Upper lobe of right lung (tissue), 1 donor: ENCODE data around the gene HSPA9. TPM values are rescaled to one million over a fixed set of nuclear protein-coding genes. Genes with fewer than 3 reads are reported as not detected.

Source experiments
- ATAC-seq: fragments of 200-7000 bp; cut with Tn5 transposase; one replicate; pipeline ENCODE4 v1.9.1; 2020; ENCODE audit warnings: mild to moderate bottlenecking, moderate library complexity
- DNase-seq: peaks from one replicate; pipeline ENCODE4 v3.0.0-alpha.2; 2020
- H3K27ac ChIP-seq: fragments of 200-600 bp; one replicate; pipeline ENCODE4 v1.8.0; 2022
- H3K27me3 ChIP-seq: fragments of 200-600 bp; one replicate; pipeline ENCODE4 v1.8.0; 2022; ENCODE audit warnings: mild to moderate bottlenecking
- H3K36me3 ChIP-seq: fragments of 200-600 bp; one replicate; pipeline ENCODE4 v1.8.0; 2022
- H3K4me1 ChIP-seq: fragments of 200-600 bp; one replicate; pipeline ENCODE4 v1.8.0; 2022
- H3K4me3 ChIP-seq: fragments of 200-600 bp; one replicate; pipeline ENCODE4 v1.8.0; 2022; ENCODE audit warnings: mild to moderate bottlenecking
- H3K9me3 ChIP-seq: fragments of 200-600 bp; one replicate; pipeline ENCODE4 v1.8.0; 2022
- CTCF ChIP-seq: fragments of 200-600 bp; IDR thresholded peaks from one replicate; pipeline ENCODE4 v1.8.0; 2022; ENCODE audit warnings: antibody characterized with exemption
- intact Hi-C: fragments of 100-400 bp; cut with DNase I; formaldehyde crosslinking; loops from one replicate; pipeline ENCODE4 v1.11.0; 2022
- total RNA-seq: library from RNA; stranded (reverse); fragmentation: NEBNext Ultra II Directional; extraction: Animal tissue kit (Norgen Biotek cat#: 25700); gene quantifications from one replicate; pipeline ENCODE4 v1.2.1, GENCODE V29; 2021
- donor health status: DM: no; HTN: yes; CAD: no; lungs with severe emphysema.

HSPA9 gene
- total RNA-seq, 1 donor from 2014 or later: 164 TPM

GRCh38 chr5:138573223-138573622, 2.0 kb downstream of the HSPA9 start:
- H3K9me3 ChIP-seq: no peaks in the 10 kb centered on the region
- H3K36me3 ChIP-seq: peaks cover 55% of the 10 kb centered on the region
- intact Hi-C loops: no loop called here
- no peak overlapping the region for H3K27ac ChIP-seq
- no peaks in the 10 kb centered on the region for H3K27me3 ChIP-seq
- DNase-seq (no peak), ATAC-seq (no peak)
- H3K4me1 ChIP-seq: peaks cover 14% of the 10 kb centered on the region
- no peak overlapping the region for H3K4me3 ChIP-seq
- no peak for TF ChIP-seq CTCF

- no peak for ATAC-seq
Measured at GRCh38 chr5:138570871-138571270, 4.3 kb downstream of the HSPA9 start.

GRCh38 chr5:138569782-138570181, 5.4 kb downstream of the HSPA9 start:
- Histone ChIP-seq H3K27ac (no peak overlapping the region), H3K4me1 (peaks cover 14% of the 10 kb centered on the region), H3K9me3 (no peaks in the 10 kb centered on the region), H3K36me3 (peaks cover 90% of the 10 kb centered on the region), H3K4me3 (no peak overlapping the region), H3K27me3 (no peaks in the 10 kb centered on the region)
- ATAC-seq: no peak
- no peak for TF ChIP-seq CTCF
- no peak for DNase-seq
- intact Hi-C loops: no loop called here

More at GRCh38 chr5:138570871-138571270, 4.3 kb downstream of the HSPA9 start:
- no peaks in the 10 kb centered on the region for H3K9me3 ChIP-seq
- no peak for TF ChIP-seq CTCF
- no peak for DNase-seq
- no peak overlapping the region for H3K27ac ChIP-seq
- H3K36me3 ChIP-seq: peaks cover 79% of the 10 kb centered on the region
- H3K4me1 ChIP-seq: peaks cover 14% of the 10 kb centered on the region
- H3K4me3 ChIP-seq: no peak overlapping the region
- H3K27me3 ChIP-seq: no peaks in the 10 kb centered on the region
- intact Hi-C loops: no loop called here

- DNase-seq: no peak
- H3K4me3 ChIP-seq: no peak overlapping the region
Measured at GRCh38 chr5:138568061-138568824, 7.0 kb downstream of the HSPA9 start.

GRCh38 chr5:138566792-138567191, 8.4 kb downstream of the HSPA9 start:
- H3K36me3 ChIP-seq: peaks cover 97% of the 10 kb centered on the region

More at GRCh38 chr5:138568061-138568824, 7.0 kb downstream of the HSPA9 start:
- H3K9me3 ChIP-seq: no peaks in the 10 kb centered on the region
- peaks cover 3% of the 10 kb centered on the region for H3K4me1 ChIP-seq
- ATAC-seq: no peak
- H3K27me3 ChIP-seq: no peaks in the 10 kb centered on the region
- intact Hi-C loops: no loop called here
- no peak overlapping the region for H3K27ac ChIP-seq
- H3K36me3 ChIP-seq: peaks cover 100% of the 10 kb centered on the region
- TF ChIP-seq CTCF: no peak

More at GRCh38 chr5:138566792-138567191, 8.4 kb downstream of the HSPA9 start:
- DNase-seq (no peak), ATAC-seq (no peak)
- Histone ChIP-seq H3K9me3 (no peaks in the 10 kb centered on the region), H3K27ac (no peak overlapping the region), H3K4me1 (no peaks in the 10 kb centered on the region), H3K4me3 (no peak overlapping the region), H3K27me3 (no peaks in the 10 kb centered on the region)
- no peak for TF ChIP-seq CTCF
- intact Hi-C loops: no loop called here
